GM15510 (cell line): Measurements from ENCODE around the gene SNRNP25.

ENCODE experiments used
- POLR2A ChIP-seq: IDR thresholded peaks from 3 replicates; pipeline ENCODE4 v1.6.1; 2011; ENCODE audit warnings: borderline replicate concordance; ENCODE audit not compliant: insufficient read length; ENCODE audit errors: extremely low read depth

The SNRNP25 gene

GRCh38 chr16:61879-62281 lies 8.3 kb downstream of the SNRNP25 start:
- TF ChIP-seq POLR2A: no peak

GRCh38 chr16:62283-62967 lies 8.8 kb downstream of the SNRNP25 start:
- no peak for TF ChIP-seq POLR2A

DNA sequence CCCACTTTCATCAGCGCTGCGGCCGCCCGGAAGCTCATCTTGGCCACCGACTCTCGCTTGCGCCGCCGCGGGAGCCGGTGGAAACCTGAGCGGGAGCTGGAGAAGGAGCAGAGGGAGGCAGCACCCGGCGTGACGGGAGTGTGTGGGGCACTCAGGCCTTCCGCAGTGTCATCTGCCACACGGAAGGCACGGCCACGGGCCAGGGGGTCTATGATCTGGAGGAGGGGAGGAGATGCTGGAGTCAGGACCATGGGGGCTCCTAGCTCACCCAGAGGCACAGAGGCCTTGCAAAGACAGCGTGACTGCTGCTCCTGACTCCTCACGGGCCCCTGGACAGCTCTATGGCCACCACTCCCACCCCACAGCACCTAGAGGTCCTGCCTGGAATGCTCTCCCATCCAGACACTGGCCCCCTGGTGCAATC lies 9.4 kb downstream of the SNRNP25 start:
- no peak for TF ChIP-seq POLR2A

- no peak for TF ChIP-seq POLR2A
Measured at GRCh38 chr16:63466-63865, 9.8 kb downstream of the SNRNP25 start.

DNA sequence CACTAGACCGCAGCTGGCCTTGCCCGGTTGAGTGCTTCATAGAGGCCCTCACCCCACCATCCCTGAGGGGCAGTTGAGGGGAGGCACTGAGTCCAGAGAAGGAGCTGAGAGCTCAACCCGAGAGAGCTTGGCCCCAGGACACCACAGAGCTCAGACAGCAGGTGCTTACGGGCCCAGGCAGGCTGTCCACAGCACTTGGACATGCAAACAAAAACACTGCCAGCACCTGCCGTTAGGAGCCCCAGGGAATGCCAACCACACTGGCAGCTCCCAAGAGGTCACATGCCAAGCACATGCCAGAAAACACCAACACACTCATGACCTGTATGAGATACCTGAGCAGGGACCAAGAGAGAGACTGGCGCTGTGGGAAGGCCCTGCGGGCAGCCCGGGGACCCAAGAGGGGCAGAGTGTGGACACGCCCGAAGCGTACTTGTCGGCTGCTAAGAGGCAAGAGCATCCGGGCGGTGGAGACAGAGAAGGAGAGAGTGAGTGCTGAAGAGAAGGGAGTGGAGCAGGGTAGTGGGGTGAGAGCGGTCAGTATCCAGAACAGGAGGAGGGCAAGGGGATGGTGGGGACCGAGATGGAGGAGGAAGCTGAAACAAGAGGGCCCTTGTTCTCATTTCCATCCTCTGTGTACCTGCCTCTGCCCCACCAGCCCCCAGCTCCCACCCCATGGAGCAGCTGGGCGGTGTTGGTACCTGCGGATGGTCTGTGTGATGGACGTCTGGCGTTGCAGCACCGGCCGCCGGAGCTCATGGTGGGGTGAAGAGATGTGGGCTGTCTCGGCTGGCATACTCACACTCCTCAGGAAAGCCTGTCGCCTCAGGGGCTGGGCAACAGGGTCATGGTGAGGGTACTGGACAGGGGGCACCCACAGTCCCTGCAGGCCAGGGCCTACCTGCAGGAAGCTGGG lies 10.6 kb downstream of the SNRNP25 start:
- TF ChIP-seq POLR2A: no peak

DNA sequence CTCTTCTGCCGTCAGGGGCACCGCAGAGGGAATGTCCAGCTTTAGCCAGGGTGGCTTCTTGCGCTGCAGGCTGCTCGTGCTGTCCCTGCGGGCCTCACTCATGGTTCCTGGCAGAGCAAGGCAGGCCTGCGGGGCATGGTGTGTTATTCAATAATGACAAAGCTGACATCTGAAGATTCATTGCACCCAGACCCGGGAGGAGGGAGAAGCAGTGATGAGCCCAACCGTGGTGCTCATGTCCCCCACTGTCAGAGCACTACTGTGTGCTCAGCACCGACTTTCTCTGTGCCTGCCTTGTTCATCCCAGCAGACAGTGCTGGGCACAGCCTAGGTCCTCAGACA lies 11.3 kb downstream of the SNRNP25 start:
- TF ChIP-seq POLR2A: no peak

GRCh38 chr16:65745-66144 lies 12.1 kb downstream of the SNRNP25 start:
- TF ChIP-seq POLR2A: no peak

GRCh38 chr16:66309-67182 lies 12.9 kb downstream of the SNRNP25 start:
- no peak for TF ChIP-seq POLR2A

GRCh38 chr16:67183-67791 lies 13.7 kb downstream of the SNRNP25 start:
- no peak for TF ChIP-seq POLR2A

- no peak for TF ChIP-seq POLR2A
Measured at GRCh38 chr16:67884-68789, 14.5 kb downstream of the SNRNP25 start.

DNA sequence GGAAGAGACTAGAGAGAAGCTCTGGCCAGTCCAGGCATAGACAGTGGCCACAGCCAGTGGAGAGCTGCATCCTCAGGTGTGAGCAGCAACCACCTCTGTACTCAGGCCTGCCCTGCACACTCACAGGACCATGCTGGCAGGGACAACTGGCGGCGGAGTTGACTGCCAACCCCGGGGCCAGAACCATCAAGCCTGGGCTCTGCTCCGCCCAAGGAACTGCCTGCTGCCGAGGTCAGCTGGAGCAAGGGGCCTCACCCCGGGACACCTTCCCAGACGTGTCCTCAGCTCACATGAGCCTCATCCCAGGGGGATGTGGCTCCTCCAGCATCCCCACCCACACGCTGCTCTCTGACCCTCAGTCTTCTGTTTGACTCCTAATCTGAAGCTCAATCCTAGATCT lies 15.6 kb downstream of the SNRNP25 start:
- no peak for TF ChIP-seq POLR2A

DNA sequence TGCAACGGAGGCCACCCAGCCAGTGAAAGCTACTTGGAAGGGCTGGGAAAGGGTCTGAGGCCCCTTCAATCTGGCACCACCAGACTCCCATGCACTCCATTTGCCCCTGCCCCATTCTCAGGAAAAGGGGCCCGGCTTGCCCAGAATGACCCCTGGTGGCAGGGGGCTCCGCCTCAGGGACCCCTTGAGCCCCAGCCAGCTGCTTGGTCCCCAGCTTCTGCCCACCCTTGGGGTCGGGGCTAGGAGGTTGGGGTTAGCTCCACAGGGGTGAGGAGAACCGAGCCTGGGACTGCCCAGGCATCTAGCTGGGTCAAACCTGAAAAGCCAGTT lies 17.5 kb downstream of the SNRNP25 start:
- TF ChIP-seq POLR2A: no peak

DNA sequence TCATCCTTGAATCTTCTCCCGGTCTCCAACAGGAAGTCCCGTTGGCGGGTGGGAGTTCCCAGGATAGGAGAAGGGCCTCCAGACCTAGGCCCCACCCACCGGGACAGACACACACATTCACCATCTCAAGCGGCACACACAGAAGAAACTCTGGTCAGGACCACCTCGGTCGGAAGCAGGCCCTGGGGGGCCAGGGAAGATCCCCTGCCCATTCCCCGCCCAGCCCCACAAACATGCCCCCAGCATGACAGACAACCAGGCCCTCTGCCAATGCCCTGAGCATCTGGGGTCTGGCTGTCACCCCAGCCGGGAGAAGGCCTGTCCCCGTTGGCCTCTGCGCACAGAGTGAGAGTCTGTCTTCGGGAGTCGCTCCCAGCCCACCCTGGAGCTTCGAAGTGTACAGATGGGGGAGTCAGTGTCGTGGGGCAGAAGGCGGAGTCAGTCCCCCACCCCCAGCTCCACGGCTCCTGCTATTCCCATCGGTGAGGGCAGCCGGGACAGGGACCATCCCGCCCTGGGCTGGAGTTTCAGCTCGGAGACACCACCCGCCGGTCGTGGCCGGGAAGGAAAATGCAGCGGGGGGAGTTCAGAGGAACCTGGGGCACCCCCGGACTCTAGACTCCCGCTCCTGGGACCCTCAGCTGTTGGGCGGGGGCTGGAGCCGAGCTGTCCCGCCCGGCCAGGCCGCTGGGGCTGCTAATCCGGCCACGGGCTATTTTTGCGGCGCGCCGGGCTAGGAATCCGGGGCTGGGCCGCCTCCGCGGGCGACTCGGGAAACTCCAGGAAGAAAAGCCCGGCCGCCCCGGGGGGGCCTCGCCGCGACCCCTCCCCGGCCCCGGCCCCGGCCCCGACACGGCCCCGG lies 18.1 kb downstream of the SNRNP25 start:
- no peak for TF ChIP-seq POLR2A
